Measurements from ENCODE around the gene PTPRN. TPM values are rescaled to one million over a fixed set of nuclear protein-coding genes. Genes with fewer than 3 reads are reported as not detected.

The PTPRN gene
- total and polyA plus RNA-seq, 2 of the 8 experiments (the other 6 are each of a cell fraction or from before 2014, with no cell fraction given), result 5.4 to 8.2 TPM

DNA sequence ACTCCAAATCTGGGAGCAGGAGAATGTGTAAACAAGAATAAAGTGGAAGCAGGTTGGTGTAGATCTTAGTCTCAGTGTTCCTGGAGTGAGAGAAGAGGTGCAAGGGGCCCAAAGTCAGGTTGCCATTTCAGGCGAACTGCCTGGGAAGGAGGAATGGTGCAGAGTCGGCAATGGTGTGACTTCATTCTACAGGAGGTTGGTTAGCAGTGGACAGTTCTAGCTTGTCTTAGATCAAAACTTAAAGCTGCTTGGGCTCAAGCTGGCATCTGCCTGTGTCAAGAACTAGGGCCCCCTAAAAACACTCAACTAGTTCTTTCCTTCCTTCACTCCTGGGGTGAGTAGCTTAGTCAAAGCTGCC, 60.4 kb downstream of the PTPRN start:
- no peak for FAIRE-seq
- Histone ChIP-seq H3K4ac (replicated peaks; ENCODE audit: insufficient read length, low read depth, low read length) (no peak overlapping the region), H3K23me2 (ENCODE audit: low read depth, low read length) (peaks cover 20% of the 10 kb centered on the region), H3K18ac (ENCODE audit: extremely low read depth, low read length) (no peak overlapping the region), H3K36me3 (ENCODE audit: control insufficient read depth in 2 of 4, insufficient read depth in 4 of 4, low read length in 3 of 4) (peaks cover 0 to 9% (median 5%) of the 10 kb centered on the region in 4 experiments; a peak in 5 of 8 replicates), H4K8ac (ENCODE audit: extremely low read depth, insufficient read depth, low read length) (no peak overlapping the region), H2BK20ac (ENCODE audit: low read length) (no peak overlapping the region), H4K91ac (replicated peaks; ENCODE audit: insufficient read length, low read length) (no peak overlapping the region), H2BK15ac (ENCODE audit: low read length) (no peak overlapping the region), H4K20me1 (replicated peaks in 1 of 2; ENCODE audit: control insufficient read depth in 1 of 2, insufficient read depth in 2 of 2, low read length in 2 of 2) (no peaks in the 10 kb centered on the region), H3K4me1 (replicated peaks in 1 of 4; ENCODE audit: control insufficient read depth in 3 of 4, insufficient read depth in 4 of 4, low read length in 3 of 4) (peaks cover 5 to 14% (median 12%) of the 10 kb centered on the region in 4 experiments), H3K27ac (ENCODE audit: low read depth, low read length) (no peak overlapping the region), H2BK12ac (ENCODE audit: low read depth, low read length) (no peak overlapping the region), H3K23ac (ENCODE audit: insufficient read length) (no peak overlapping the region), H3K56ac (replicated peaks; ENCODE audit: insufficient read length, low read depth, low read length) (no peak overlapping the region), H3K79me1 (ENCODE audit: low read depth, low read length) (peaks cover 8% of the 10 kb centered on the region; the same call in 1 of the 2 replicates), H3K9me3 (ENCODE audit: insufficient read depth in 2 of 2, low read depth in 1 of 2, low read length in 1 of 2) (no peaks in the 10 kb centered on the region), H2AFZ (ENCODE audit: low read length) (no peak overlapping the region), H3K27me3 (replicated peaks in 1 of 4; ENCODE audit: control insufficient read depth in 3 of 4, extremely low read depth in 1 of 4, insufficient read depth in 3 of 4, low read length in 3 of 4) (peaks cover 0 to 20% (median 11%) of the 10 kb centered on the region in 4 experiments; a peak in 5 of 7 replicates), H3K4me2 (ENCODE audit: insufficient read depth in 1 of 2, low read depth in 2 of 2, low read length in 2 of 2) (0 out of 4 replicates have a peak overlapping the region, but pooled peaks of 1 of the 2 experiments have one; percentile 20), H2BK120ac (replicated peaks; ENCODE audit: low read depth, low read length) (no peak overlapping the region), H3K14ac (ENCODE audit: insufficient read length) (no peak overlapping the region), H4K5ac (ENCODE audit: insufficient read length, low read depth, low read length) (no peak overlapping the region), H2BK5ac (ENCODE audit: low read depth, low read length) (no peak overlapping the region), H3K9ac (replicated peaks in 1 of 4; ENCODE audit: extremely low read depth in 1 of 4, low read depth in 3 of 4, low read length in 3 of 4) (no peak overlapping the region), H3K4me3 (ENCODE audit: extremely low read depth in 1 of 4, insufficient read depth in 2 of 4, low read depth in 3 of 4, low read length in 4 of 4) (no peak overlapping the region), H3K79me2 (ENCODE audit: control insufficient read depth in 1 of 2, insufficient read depth in 2 of 2, low read length in 2 of 2) (peaks cover 0 to 5% of the 10 kb centered on the region in 2 experiments; a peak in 1 of 4 replicates), H2AK5ac (ENCODE audit: low read depth, low read length) (no peak overlapping the region)
- no peak for DNase-seq (ENCODE audit: low read depth in 1 of 2, low spot score in 2 of 2)
- CTCF ChIA-PET (ENCODE audit: partially characterized antibody), result interaction anchor here (0.6 to 6.6 kb wide), 18 partner anchors 8 to 243 kb away, joined by 3 to 118 read pairs (median 4); partner anchors contain the start of genes DNAJB2 and ZFAND2B
- TF ChIP-seq RBBP5 (IDR thresholded peaks at IDR 0.05; ENCODE audit: borderline replicate concordance, low read depth, low read length) (no peak), POLR2AphosphoS5 (IDR thresholded peaks at IDR 0.05; ENCODE audit: low read depth, low read length) (0 out of 2 replicates have a peak, but pooled peaks have one; percentile 16)
- POLR2A ChIA-PET (ENCODE audit: partially characterized antibody), result interaction anchor here (0.7 to 14.9 kb wide), 12 partner anchors 10 to 269 kb away, joined by 3 to 190 read pairs (median 4); partner anchors contain the start of genes ABCB6, ANKZF1, ATG9A and DNAJB2
- 79% methylated on average over 2 of the region's 2 CpGs; no CpG with 5 or more reads in 1 of the 2 experiments for whole genome bisulfite sequencing, 2 experiments (ENCODE audit: extremely low coverage in 1 of 2, insufficient coverage in 1 of 2, insufficient read length in 1 of 2, insufficient replicate concordance in 2 of 2, low coverage in 1 of 2, low lambda C conversion rate in 2 of 2, missing lambda C conversion rate in 1 of 2)
